ENCODE results near the gene FMO2.

Gene FMO2

GRCh38 chr1:171258943-171259342 lies 73.8 kb downstream of the FMO2 start:
- no peaks in the 10 kb centered on the region for H3K27me3 ChIP-seq (ENCODE audit: insufficient read depth, low read length)
- no peak overlapping the region for H3K4me3 ChIP-seq (ENCODE audit: low read length)
- H3K4me1 ChIP-seq (ENCODE audit: insufficient read depth, low read length) = peaks cover 14% of the 10 kb centered on the region
- H3K9me3 ChIP-seq (ENCODE audit: low read length) = no peaks in the 10 kb centered on the region
- no peaks in the 10 kb centered on the region for H3K36me3 ChIP-seq (ENCODE audit: insufficient read depth, low read length)
- no peak overlapping the region for H2AFZ ChIP-seq (ENCODE audit: low read depth, low read length)
